ENCODE measurements around the gene NAPEPLD. TPM values are rescaled to one million over a fixed set of nuclear protein-coding genes. Genes with fewer than 3 reads are reported as not detected.
"Not testable (repeated sequence)": the region's sequence is repeated elsewhere in the genome, so short reads cannot be mapped to it uniquely, and the experiment has no call there.

The NAPEPLD gene
- total RNA-seq, 1 experiment from 2014 or later, result 14.8 TPM

- H3K27ac ChIP-seq (ENCODE audit: low read depth, low read length, poor library complexity, severe bottlenecking), result no peak overlapping the region
- CTCF ChIA-PET, result interaction anchor here (0.6 kb wide), 1 partner anchor 19 kb away, joined by 6 read pairs; no protein-coding TSS in a partner anchor
- BruUV-seq (replicated peaks), result no TSS peak
- H3K27me3 ChIP-seq (replicated peaks; ENCODE audit: insufficient read depth, low read depth, low read length, poor library complexity), result no peaks in the 10 kb centered on the region
- DNase-seq (ENCODE audit: low spot score), result no peak
- no peak for TF ChIP-seq EZH2 (IDR thresholded peaks at IDR 0.05; ENCODE audit: borderline replicate concordance, low read depth, low read length, poor library complexity, severe bottlenecking)
- POLR2A ChIA-PET (ENCODE audit: low non-redundant PET), result no interaction called here
- no peak overlapping the region for H3K4me3 ChIP-seq (ENCODE audit: low read depth, low read length, poor library complexity, severe bottlenecking)
- no peaks in the 10 kb centered on the region for H3K9me3 ChIP-seq (ENCODE audit: low read depth, low read length, poor library complexity, severe bottlenecking)
- intact Hi-C loops (cut with micrococcal nuclease; ENCODE audit: unreplicated experiment), result no loop called here
- H3K4me1 ChIP-seq (ENCODE audit: insufficient read depth, low read length, poor library complexity, severe bottlenecking), result no peaks in the 10 kb centered on the region
- peaks cover 13% of the 10 kb centered on the region for H3K36me3 ChIP-seq (ENCODE audit: insufficient read depth, low read length, poor library complexity, severe bottlenecking)
Observed at GRCh38 chr7:103101543-103101942, 47.4 kb downstream of the NAPEPLD start.

- POLR2A ChIA-PET (ENCODE audit: low non-redundant PET), result no interaction called here
- CTCF ChIA-PET, result no interaction called here
- no TSS peak for BruUV-seq (replicated peaks)
- H3K27me3 ChIP-seq (replicated peaks; ENCODE audit: insufficient read depth, low read depth, low read length, poor library complexity), result no peaks in the 10 kb centered on the region
- H3K9me3 ChIP-seq (ENCODE audit: low read depth, low read length, poor library complexity, severe bottlenecking), result no peaks in the 10 kb centered on the region
- H3K4me1 ChIP-seq (ENCODE audit: insufficient read depth, low read length, poor library complexity, severe bottlenecking), result no peaks in the 10 kb centered on the region
- DNase-seq (ENCODE audit: low spot score), result no peak
- TF ChIP-seq EZH2 (IDR thresholded peaks at IDR 0.05; ENCODE audit: borderline replicate concordance, low read depth, low read length, poor library complexity, severe bottlenecking), result no peak
- no peak for TF ChIP-seq CTCF (conservative IDR thresholded peaks at IDR 0.05; ENCODE audit: low read depth, low read length)
- no peak overlapping the region for H3K27ac ChIP-seq (ENCODE audit: low read depth, low read length, poor library complexity, severe bottlenecking)
- peaks cover 14% of the 10 kb centered on the region for H3K36me3 ChIP-seq (ENCODE audit: insufficient read depth, low read length, poor library complexity, severe bottlenecking)
- intact Hi-C loops (cut with micrococcal nuclease; ENCODE audit: unreplicated experiment), result no loop called here
- H3K4me3 ChIP-seq (ENCODE audit: low read depth, low read length, poor library complexity, severe bottlenecking), result no peak overlapping the region
Observed at GRCh38 chr7:103100348-103100747, 48.6 kb downstream of the NAPEPLD start.

- Histone ChIP-seq H3K27me3 (replicated peaks; ENCODE audit: insufficient read depth, low read depth, low read length, poor library complexity) (no peaks in the 10 kb centered on the region), H3K27ac (ENCODE audit: low read depth, low read length, poor library complexity, severe bottlenecking) (no peak overlapping the region), H3K4me3 (ENCODE audit: low read depth, low read length, poor library complexity, severe bottlenecking) (no peak overlapping the region), H3K9me3 (ENCODE audit: low read depth, low read length, poor library complexity, severe bottlenecking) (no peaks in the 10 kb centered on the region), H3K4me1 (ENCODE audit: insufficient read depth, low read length, poor library complexity, severe bottlenecking) (no peaks in the 10 kb centered on the region), H3K36me3 (ENCODE audit: insufficient read depth, low read length, poor library complexity, severe bottlenecking) (peaks cover 7% of the 10 kb centered on the region)
- POLR2A ChIA-PET (ENCODE audit: low non-redundant PET), result no interaction called here
- no TSS peak for BruUV-seq (replicated peaks)
- DNase-seq (ENCODE audit: low spot score), result no peak
- CTCF ChIA-PET, result no interaction called here
- TF ChIP-seq EZH2 (IDR thresholded peaks at IDR 0.05; ENCODE audit: borderline replicate concordance, low read depth, low read length, poor library complexity, severe bottlenecking) (no peak), CTCF (conservative IDR thresholded peaks at IDR 0.05; ENCODE audit: low read depth, low read length) (no peak)
- intact Hi-C loops (cut with micrococcal nuclease; ENCODE audit: unreplicated experiment), result no loop called here
Observed at GRCh38 chr7:103097041-103097440, 51.9 kb downstream of the NAPEPLD start.

GRCh38 chr7:103095558-103095957, 53.3 kb downstream of the NAPEPLD start:
- H3K4me1 ChIP-seq (ENCODE audit: insufficient read depth, low read length, poor library complexity, severe bottlenecking); POLR2A ChIA-PET (ENCODE audit: low non-redundant PET); H3K9me3 ChIP-seq (ENCODE audit: low read depth, low read length, poor library complexity, severe bottlenecking); H3K4me3 ChIP-seq (ENCODE audit: low read depth, low read length, poor library complexity, severe bottlenecking); H3K27me3 ChIP-seq (replicated peaks; ENCODE audit: insufficient read depth, low read depth, low read length, poor library complexity); H3K27ac ChIP-seq (ENCODE audit: low read depth, low read length, poor library complexity, severe bottlenecking); CTCF ChIA-PET; DNase-seq (ENCODE audit: low spot score); intact Hi-C loops (cut with micrococcal nuclease; ENCODE audit: unreplicated experiment); BruUV-seq (replicated peaks); H3K36me3 ChIP-seq (ENCODE audit: insufficient read depth, low read length, poor library complexity, severe bottlenecking): not testable (repeated sequence)
